HepG2 (cell line): ENCODE results near the gene FKBP5. TPM values are rescaled to one million over a fixed set of nuclear protein-coding genes. Genes with fewer than 3 reads are reported as not detected.

Source experiments
- CHCHD3 ChIP-seq: sonication (generic); formaldehyde crosslinking; IDR thresholded peaks from 2 replicates; pipeline ENCODE4 v1.8.0; 2022; ENCODE audit warnings: mild to moderate bottlenecking, missing genetic modification reagents, moderate library complexity
- NPAS2 ChIP-seq: sonication (generic); formaldehyde crosslinking; IDR thresholded peaks from 2 replicates; pipeline ENCODE4 v1.8.0; 2022; ENCODE audit warnings: mild to moderate bottlenecking, missing genetic modification reagents, borderline replicate concordance
- PHB2 ChIP-seq: fragments of 450-650 bp; IDR thresholded peaks from 2 replicates; pipeline ENCODE4 v1.6.1; 2018; ENCODE audit not compliant: partially characterized antibody
- POLR2AphosphoS5 ChIP-seq: IDR thresholded peaks from 2 replicates; pipeline ENCODE4 v1.6.1; 2012; ENCODE audit warnings: low read depth, low read length
- RELA ChIP-seq: sonication (generic); formaldehyde crosslinking; IDR thresholded peaks from 2 replicates; pipeline ENCODE4 v1.4.0; 2020; ENCODE audit warnings: missing genetic modification reagents
- SMYD3 ChIP-seq: sonication (generic); formaldehyde crosslinking; IDR thresholded peaks from 2 replicates; pipeline ENCODE4 v1.8.1; 2023; ENCODE audit warnings: mild to moderate bottlenecking, missing genetic modification reagents
- SP2 ChIP-seq: sonication (generic); formaldehyde crosslinking; IDR thresholded peaks from 2 replicates; pipeline ENCODE4 v1.5.1; 2020; ENCODE audit warnings: mild to moderate bottlenecking, missing genetic modification reagents
- TSC22D2 ChIP-seq: sonication (generic); formaldehyde crosslinking; IDR thresholded peaks from 2 replicates; pipeline ENCODE4 v1.5.1; 2020; ENCODE audit warnings: missing genetic modification reagents, mild to moderate bottlenecking, borderline replicate concordance
- XBP1 ChIP-seq: sonication (generic); formaldehyde crosslinking; IDR thresholded peaks from 2 replicates; pipeline ENCODE4 v1.5.0; 2020; ENCODE audit warnings: missing genetic modification reagents
- YY1 ChIP-seq: IDR thresholded peaks from 2 replicates; pipeline ENCODE4 v1.6.1; 2011; ENCODE audit warnings: low read length, low read depth, moderate library complexity, mild to moderate bottlenecking; ENCODE audit not compliant: insufficient read depth, insufficient replicate concordance
- ZBTB7A ChIP-seq: sonication (generic); formaldehyde crosslinking; IDR thresholded peaks from 2 replicates; pipeline ENCODE4 v1.8.0; 2022; ENCODE audit warnings: mild to moderate bottlenecking, missing genetic modification reagents
- ZNF329 ChIP-seq: sonication (generic); formaldehyde crosslinking; IDR thresholded peaks from 2 replicates; pipeline ENCODE4 v1.9.0; 2021; ENCODE audit warnings: low read depth, mild to moderate bottlenecking, missing genetic modification reagents
- ZNF431 ChIP-seq: sonication (generic); formaldehyde crosslinking; IDR thresholded peaks from 2 replicates; pipeline ENCODE4 v1.9.0; 2022; ENCODE audit warnings: missing genetic modification reagents, low read depth, mild to moderate bottlenecking, borderline replicate concordance
- ZNF570 ChIP-seq: sonication (generic); formaldehyde crosslinking; IDR thresholded peaks from 2 replicates; pipeline ENCODE4 v1.4.0; 2020; ENCODE audit warnings: mild to moderate bottlenecking, missing genetic modification reagents, borderline replicate concordance
- ZNF749 ChIP-seq: sonication (generic); formaldehyde crosslinking; IDR thresholded peaks from 2 replicates; pipeline ENCODE4 v1.8.0; 2022; ENCODE audit warnings: mild to moderate bottlenecking, missing genetic modification reagents, moderate library complexity, borderline replicate concordance
- ZNF839 ChIP-seq: sonication (generic); formaldehyde crosslinking; IDR thresholded peaks from 2 replicates; pipeline ENCODE4 v1.4.0; 2020; ENCODE audit warnings: missing genetic modification reagents, mild to moderate bottlenecking, borderline replicate concordance
- ZSCAN21 ChIP-seq: sonication (generic); formaldehyde crosslinking; IDR thresholded peaks from 2 replicates; pipeline ENCODE4 v1.8.0; 2022; ENCODE audit warnings: mild to moderate bottlenecking, missing genetic modification reagents, moderate library complexity, borderline replicate concordance
- ZSCAN9 ChIP-seq: IDR thresholded peaks from 2 replicates; pipeline ENCODE4 v1.6.1; 2016; ENCODE audit warnings: borderline replicate concordance
- polyA plus RNA-seq, 8 experiments: library from polyadenylated mRNA; depleted of rRNA in 3 of 8; stranded (reverse) in 7 of 8; unstranded in 1 of 8; fragments of >200 nt; fragmentation: Illumina TruSeq in 4 of 8; extraction: Trizol in 4 of 8; gene quantifications; 2 replicates each; pipeline versions ENCODE4 v1.2.1 to v1.2.3, GENCODE V29; 2011 to 2016; ENCODE audit warnings: low read depth in 4 of 8, missing spikeins in 1 of 8, mixed read lengths in 1 of 8; ENCODE audit not compliant: insufficient read depth in 1 of 8
- total RNA-seq, 5 experiments: library from RNA; depleted of rRNA; stranded (reverse); fragments of >200 nt; fragmentation: Illumina TruSeq; extraction: Trizol; gene quantifications; 2 replicates each; pipeline ENCODE4 v1.2.3, GENCODE V29; 2016; ENCODE audit warnings: low read depth in 1 of 5
- TF ChIP-seq, protein P1 (sequence below): sonication (generic); formaldehyde crosslinking; IDR thresholded peaks from 2 replicates; pipeline ENCODE4 v1.4.0; 2020; ENCODE audit warnings: mild to moderate bottlenecking, missing genetic modification reagents
- TF ChIP-seq, protein P2 (sequence below): sonication (generic); formaldehyde crosslinking; IDR thresholded peaks from 2 replicates; pipeline ENCODE4 v1.4.0; 2020; ENCODE audit warnings: missing genetic modification reagents
- TF ChIP-seq, protein P3 (sequence below): IDR thresholded peaks from 2 replicates; pipeline ENCODE4 v1.6.1; 2016; ENCODE audit warnings: missing compliant biosample characterization, missing genetic modification reagents, borderline replicate concordance
- TF ChIP-seq, protein P4 (sequence below): sonication (generic); formaldehyde crosslinking; IDR thresholded peaks from 2 replicates; pipeline ENCODE4 v1.4.0; 2020; ENCODE audit warnings: mild to moderate bottlenecking, low read depth, missing genetic modification reagents

The FKBP5 gene
- total and polyA plus RNA-seq, 2 of the 13 experiments (the other 11 are each of a cell fraction or from before 2014, with no cell fraction given): 8.0 to 17.4 TPM

DNA sequence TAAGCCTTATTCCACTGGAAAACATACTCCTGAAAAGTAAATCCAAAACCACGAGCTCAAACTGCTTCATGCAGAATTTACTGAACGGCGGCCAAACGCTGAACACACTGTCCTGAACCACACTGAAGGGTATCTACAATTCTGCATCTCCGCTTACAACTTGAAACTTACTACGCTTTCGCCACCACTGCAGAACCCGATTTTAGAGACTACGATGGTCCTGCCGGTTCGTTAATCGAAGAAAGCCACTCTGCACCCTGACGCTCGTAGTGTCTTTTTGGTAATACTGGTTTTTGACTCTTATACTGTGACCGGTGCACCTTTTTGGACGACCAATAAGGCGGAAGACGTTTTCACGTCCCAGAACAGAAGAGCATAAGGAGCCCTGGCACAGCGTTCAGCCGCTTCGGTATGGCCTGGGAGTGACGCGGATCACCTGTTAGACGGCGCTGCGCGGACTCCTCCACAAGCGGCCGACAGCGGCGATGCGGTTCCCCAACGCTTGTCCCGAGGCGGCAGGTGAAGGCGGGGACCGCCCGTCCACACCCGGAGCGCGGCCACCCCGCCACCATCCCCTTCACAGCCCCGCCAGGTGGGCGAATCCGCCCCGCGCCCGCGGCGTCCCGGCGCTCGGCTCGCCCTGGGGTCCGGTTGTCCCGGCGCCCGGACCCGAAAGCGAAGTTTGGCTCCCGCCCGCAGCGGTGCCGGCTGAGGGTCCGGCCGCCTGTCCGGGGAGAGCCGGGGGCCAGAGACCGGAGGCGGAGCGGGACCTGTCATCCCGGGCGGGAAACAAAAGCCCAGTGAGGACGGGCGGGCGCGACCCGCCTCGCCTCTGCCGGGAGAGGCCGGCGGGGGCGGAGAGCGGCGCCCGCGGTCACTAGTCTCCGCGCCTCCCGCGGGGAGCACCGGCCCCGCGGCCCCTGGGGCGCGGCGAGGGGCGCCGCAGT, 784 bp downstream of the FKBP5 start (continued):
- TF ChIP-seq, protein P1, sequence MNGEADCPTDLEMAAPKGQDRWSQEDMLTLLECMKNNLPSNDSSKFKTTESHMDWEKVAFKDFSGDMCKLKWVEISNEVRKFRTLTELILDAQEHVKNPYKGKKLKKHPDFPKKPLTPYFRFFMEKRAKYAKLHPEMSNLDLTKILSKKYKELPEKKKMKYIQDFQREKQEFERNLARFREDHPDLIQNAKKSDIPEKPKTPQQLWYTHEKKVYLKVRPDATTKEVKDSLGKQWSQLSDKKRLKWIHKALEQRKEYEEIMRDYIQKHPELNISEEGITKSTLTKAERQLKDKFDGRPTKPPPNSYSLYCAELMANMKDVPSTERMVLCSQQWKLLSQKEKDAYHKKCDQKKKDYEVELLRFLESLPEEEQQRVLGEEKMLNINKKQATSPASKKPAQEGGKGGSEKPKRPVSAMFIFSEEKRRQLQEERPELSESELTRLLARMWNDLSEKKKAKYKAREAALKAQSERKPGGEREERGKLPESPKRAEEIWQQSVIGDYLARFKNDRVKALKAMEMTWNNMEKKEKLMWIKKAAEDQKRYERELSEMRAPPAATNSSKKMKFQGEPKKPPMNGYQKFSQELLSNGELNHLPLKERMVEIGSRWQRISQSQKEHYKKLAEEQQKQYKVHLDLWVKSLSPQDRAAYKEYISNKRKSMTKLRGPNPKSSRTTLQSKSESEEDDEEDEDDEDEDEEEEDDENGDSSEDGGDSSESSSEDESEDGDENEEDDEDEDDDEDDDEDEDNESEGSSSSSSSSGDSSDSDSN (CRISPR knock-in tag): peak; percentile 86
- TF ChIP-seq XBP1 (CRISPR knock-in tag) (no peak), PHB2 (no peak), ZNF329 (CRISPR knock-in tag) (no peak), SP2 (CRISPR knock-in tag) (no peak), SMYD3 (no peak), ZNF839 (CRISPR knock-in tag) (no peak), NPAS2 (no peak), ZBTB7A (CRISPR knock-in tag) (no peak), YY1 (no peak), TSC22D2 (no peak), RELA (CRISPR knock-in tag) (no peak), ZNF431 (CRISPR knock-in tag) (no peak), ZSCAN9 (CRISPR knock-in tag) (0 out of 2 replicates have a peak, but pooled peaks have one; percentile 52), ZNF570 (CRISPR knock-in tag) (0 out of 2 replicates have a peak, but pooled peaks have one; percentile 39), POLR2AphosphoS5 (no peak), CHCHD3 (no peak), ZSCAN21 (CRISPR knock-in tag) (0 out of 2 replicates have a peak, but pooled peaks have one; percentile 17), ZNF749 (CRISPR knock-in tag) (no peak)
- TF ChIP-seq, protein P2, sequence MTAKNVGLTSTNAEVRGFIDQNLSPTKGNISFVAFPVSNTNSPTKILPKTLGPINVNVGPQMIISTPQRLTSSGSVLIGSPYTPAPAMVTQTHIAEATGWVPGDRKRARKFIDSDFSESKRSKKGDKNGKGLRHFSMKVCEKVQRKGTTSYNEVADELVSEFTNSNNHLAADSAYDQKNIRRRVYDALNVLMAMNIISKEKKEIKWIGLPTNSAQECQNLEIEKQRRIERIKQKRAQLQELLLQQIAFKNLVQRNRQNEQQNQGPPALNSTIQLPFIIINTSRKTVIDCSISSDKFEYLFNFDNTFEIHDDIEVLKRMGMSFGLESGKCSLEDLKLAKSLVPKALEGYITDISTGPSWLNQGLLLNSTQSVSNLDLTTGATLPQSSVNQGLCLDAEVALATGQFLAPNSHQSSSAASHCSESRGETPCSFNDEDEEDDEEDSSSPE: peak; percentile 62; the same call in 1 of the 2 replicates
- TF ChIP-seq, protein P3, sequence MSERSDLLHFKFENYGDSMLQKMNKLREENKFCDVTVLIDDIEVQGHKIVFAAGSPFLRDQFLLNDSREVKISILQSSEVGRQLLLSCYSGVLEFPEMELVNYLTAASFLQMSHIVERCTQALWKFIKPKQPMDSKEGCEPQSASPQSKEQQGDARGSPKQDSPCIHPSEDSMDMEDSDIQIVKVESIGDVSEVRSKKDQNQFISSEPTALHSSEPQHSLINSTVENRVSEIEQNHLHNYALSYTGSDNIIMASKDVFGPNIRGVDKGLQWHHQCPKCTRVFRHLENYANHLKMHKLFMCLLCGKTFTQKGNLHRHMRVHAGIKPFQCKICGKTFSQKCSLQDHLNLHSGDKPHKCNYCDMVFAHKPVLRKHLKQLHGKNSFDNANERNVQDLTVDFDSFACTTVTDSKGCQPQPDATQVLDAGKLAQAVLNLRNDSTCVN (CRISPR knock-in tag): no peak
- TF ChIP-seq, protein P4, sequence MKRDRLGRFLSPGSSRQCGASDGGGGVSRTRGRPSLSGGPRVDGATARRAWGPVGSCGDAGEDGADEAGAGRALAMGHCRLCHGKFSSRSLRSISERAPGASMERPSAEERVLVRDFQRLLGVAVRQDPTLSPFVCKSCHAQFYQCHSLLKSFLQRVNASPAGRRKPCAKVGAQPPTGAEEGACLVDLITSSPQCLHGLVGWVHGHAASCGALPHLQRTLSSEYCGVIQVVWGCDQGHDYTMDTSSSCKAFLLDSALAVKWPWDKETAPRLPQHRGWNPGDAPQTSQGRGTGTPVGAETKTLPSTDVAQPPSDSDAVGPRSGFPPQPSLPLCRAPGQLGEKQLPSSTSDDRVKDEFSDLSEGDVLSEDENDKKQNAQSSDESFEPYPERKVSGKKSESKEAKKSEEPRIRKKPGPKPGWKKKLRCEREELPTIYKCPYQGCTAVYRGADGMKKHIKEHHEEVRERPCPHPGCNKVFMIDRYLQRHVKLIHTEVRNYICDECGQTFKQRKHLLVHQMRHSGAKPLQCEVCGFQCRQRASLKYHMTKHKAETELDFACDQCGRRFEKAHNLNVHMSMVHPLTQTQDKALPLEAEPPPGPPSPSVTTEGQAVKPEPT (CRISPR knock-in tag): no peak
